SU-DHL-6 (cell line): ENCODE measurements around the gene RPS6KA2.

Source experiments
- H2AFZ ChIP-seq: fragments of 200-600 bp; sonication (generic); 2 replicates; pipeline ENCODE4 v1.6.1; 2014; ENCODE audit warnings: low read depth, mild to moderate bottlenecking, moderate library complexity, mixed read lengths, antibody characterized with exemption, low read length; ENCODE audit not compliant: severe bottlenecking
- H3F3A ChIP-seq: fragments of 200-600 bp; shearing (Covaris generic); 2 replicates; pipeline ENCODE4 v1.6.0; 2016; ENCODE audit warnings: antibody characterized with exemption, mild to moderate bottlenecking; ENCODE audit not compliant: insufficient read depth
- H3K27ac ChIP-seq: fragments of 200-600 bp; sonication (generic); 2 replicates; pipeline ENCODE4 v1.5.1; 2016; ENCODE audit warnings: low read depth, mild to moderate bottlenecking, low read length, moderate library complexity, mixed read lengths
- H3K27me3 ChIP-seq: fragments of 200-600 bp; sonication (generic), shearing (Covaris generic); 2 replicates; pipeline ENCODE4 v1.6.0; 2014; ENCODE audit warnings: mild to moderate bottlenecking, low read length
- H3K36me3 ChIP-seq: fragments of 200-600 bp; sonication (generic); 2 replicates; pipeline ENCODE4 v1.6.1; 2014; ENCODE audit warnings: mild to moderate bottlenecking, low read length, mixed read lengths
- H3K4me2 ChIP-seq: fragments of 300-600, 200-600 bp; shearing (Covaris generic), sonication (generic); 2 replicates; pipeline ENCODE4 v1.6.0; 2014; ENCODE audit warnings: low read length, low read depth, mild to moderate bottlenecking; ENCODE audit not compliant: poor library complexity, severe bottlenecking
- H3K4me3 ChIP-seq: fragments of 200-600 bp; sonication (generic); 2 replicates; pipeline ENCODE4 v1.5.1; 2014; ENCODE audit warnings: antibody characterized with exemption, low read length, mild to moderate bottlenecking, mixed read lengths; ENCODE audit not compliant: insufficient read depth, poor library complexity, severe bottlenecking
- H3K79me2 ChIP-seq: fragments of 200-600 bp; sonication (generic); 2 replicates; pipeline ENCODE4 v1.6.1; 2014; ENCODE audit warnings: mild to moderate bottlenecking, low read length, moderate library complexity; ENCODE audit not compliant: insufficient read depth
- H3K9ac ChIP-seq: fragments of 200-600 bp; sonication (generic); 2 replicates; pipeline ENCODE4 v1.7.0; 2014; ENCODE audit warnings: mild to moderate bottlenecking, low read length
- H3K9me2 ChIP-seq: fragments of 200-600 bp; sonication (generic); replicated peaks from 2 replicates; pipeline ENCODE4 v1.6.1; 2014; ENCODE audit warnings: low read length; ENCODE audit not compliant: insufficient read depth
- H3K9me3 ChIP-seq: fragments of 200-600 bp; sonication (generic); 2 replicates; pipeline ENCODE4 v1.6.1; 2014; ENCODE audit warnings: low read length, mixed read lengths; ENCODE audit not compliant: insufficient read depth
- H4K20me1 ChIP-seq: fragments of 200-600 bp; sonication (generic); 2 replicates; pipeline ENCODE4 v1.6.1; 2014; ENCODE audit warnings: low read depth, mild to moderate bottlenecking, antibody characterized with exemption, low read length, moderate library complexity, mixed read lengths
- EZH2phosphoT487 ChIP-seq: fragments of 200-600 bp; sonication (generic), shearing (Covaris generic); conservative IDR thresholded peaks from 2 replicates; pipeline ENCODE4 v1.6.1; 2018; ENCODE audit warnings: mild to moderate bottlenecking, antibody characterized with exemption, low read length, moderate library complexity, mixed read lengths
- TF ChIP-seq, protein P1 (sequence below): fragments of 200-600 bp; sonication (generic); IDR thresholded peaks from one replicate; pipeline ENCODE4 v1.5.1; 2017; ENCODE audit warnings: antibody characterized with exemption, mild to moderate bottlenecking, low read length, moderate library complexity; ENCODE audit not compliant: insufficient read depth, poor library complexity, severe bottlenecking

Gene RPS6KA2

DNA sequence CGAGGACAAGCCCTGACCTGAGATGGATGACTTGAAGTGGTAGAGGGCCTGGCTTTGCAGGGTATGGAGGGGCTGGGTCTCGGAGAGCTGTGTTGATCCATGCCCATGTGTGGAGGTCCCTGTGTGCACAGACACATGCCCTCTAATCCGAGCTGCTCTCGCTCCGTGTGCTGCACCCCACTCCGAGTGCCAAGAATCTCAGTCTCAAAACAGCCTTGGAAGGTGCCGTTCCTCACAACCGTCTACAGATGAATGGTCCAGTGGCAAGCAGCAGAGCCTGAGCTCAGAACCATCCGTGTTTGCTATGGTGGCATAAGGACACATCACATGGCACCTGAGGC is 133.0 kb downstream of the RPS6KA2 start:
- Histone ChIP-seq H4K20me1 (no peaks in the 10 kb centered on the region), H3K9ac (no peak overlapping the region), H3K36me3 (no peaks in the 10 kb centered on the region), H3K4me2 (no peak overlapping the region), H3K27me3 (no peaks in the 10 kb centered on the region), H3K4me3 (no peak overlapping the region), H3K27ac (no peak overlapping the region), H3F3A (no peaks in the 10 kb centered on the region), H3K9me2 (no peaks in the 10 kb centered on the region), H3K79me2 (no peaks in the 10 kb centered on the region), H3K9me3 (no peaks in the 10 kb centered on the region), H2AFZ (no peak overlapping the region)
- TF ChIP-seq EZH2phosphoT487 = no peak
- TF ChIP-seq, protein P1, sequence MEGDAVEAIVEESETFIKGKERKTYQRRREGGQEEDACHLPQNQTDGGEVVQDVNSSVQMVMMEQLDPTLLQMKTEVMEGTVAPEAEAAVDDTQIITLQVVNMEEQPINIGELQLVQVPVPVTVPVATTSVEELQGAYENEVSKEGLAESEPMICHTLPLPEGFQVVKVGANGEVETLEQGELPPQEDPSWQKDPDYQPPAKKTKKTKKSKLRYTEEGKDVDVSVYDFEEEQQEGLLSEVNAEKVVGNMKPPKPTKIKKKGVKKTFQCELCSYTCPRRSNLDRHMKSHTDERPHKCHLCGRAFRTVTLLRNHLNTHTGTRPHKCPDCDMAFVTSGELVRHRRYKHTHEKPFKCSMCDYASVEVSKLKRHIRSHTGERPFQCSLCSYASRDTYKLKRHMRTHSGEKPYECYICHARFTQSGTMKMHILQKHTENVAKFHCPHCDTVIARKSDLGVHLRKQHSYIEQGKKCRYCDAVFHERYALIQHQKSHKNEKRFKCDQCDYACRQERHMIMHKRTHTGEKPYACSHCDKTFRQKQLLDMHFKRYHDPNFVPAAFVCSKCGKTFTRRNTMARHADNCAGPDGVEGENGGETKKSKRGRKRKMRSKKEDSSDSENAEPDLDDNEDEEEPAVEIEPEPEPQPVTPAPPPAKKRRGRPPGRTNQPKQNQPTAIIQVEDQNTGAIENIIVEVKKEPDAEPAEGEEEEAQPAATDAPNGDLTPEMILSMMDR = no peak

DNA sequence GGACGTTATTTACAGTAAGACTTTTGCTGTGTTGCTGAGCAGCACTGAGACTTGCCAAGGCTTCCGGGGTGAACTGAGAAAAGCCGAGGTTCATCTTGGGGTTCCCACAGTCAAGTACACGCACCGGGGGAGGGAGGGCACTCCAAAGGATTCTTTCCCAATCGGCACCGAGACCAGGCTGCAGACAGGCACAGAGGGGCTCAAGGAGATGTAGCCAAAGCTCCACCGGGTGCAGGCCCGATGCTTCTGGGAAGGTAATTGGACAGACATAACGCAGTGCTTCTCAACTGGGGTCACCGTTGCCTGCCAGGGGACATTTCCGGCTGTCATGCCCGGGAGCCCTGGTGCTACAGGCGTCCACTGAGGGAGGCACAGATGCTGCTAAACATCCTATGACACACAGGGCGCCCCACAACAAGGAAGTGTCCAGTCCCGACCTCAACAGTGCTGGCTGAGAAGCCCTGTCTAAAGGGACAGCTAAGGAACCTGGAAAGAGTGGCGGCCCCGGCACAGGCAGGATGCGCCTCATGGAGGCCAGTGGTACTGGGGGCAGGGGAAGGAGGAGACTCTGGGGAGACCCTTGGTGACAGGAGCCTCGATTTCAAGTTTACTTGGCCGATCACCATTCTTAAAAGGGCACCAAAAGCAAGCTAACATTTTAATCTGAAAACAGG is 133.5 kb downstream of the RPS6KA2 start:
- Histone ChIP-seq H3K4me2 (no peak overlapping the region), H3K27me3 (no peaks in the 10 kb centered on the region), H3K36me3 (no peaks in the 10 kb centered on the region), H3K27ac (no peak overlapping the region), H3K79me2 (no peaks in the 10 kb centered on the region), H3F3A (no peaks in the 10 kb centered on the region), H3K9me3 (no peaks in the 10 kb centered on the region), H3K4me3 (no peak overlapping the region), H4K20me1 (no peaks in the 10 kb centered on the region), H3K9ac (no peak overlapping the region), H3K9me2 (no peaks in the 10 kb centered on the region), H2AFZ (no peak overlapping the region)
- TF ChIP-seq EZH2phosphoT487 = no peak
- TF ChIP-seq, protein P1 = no peak

DNA sequence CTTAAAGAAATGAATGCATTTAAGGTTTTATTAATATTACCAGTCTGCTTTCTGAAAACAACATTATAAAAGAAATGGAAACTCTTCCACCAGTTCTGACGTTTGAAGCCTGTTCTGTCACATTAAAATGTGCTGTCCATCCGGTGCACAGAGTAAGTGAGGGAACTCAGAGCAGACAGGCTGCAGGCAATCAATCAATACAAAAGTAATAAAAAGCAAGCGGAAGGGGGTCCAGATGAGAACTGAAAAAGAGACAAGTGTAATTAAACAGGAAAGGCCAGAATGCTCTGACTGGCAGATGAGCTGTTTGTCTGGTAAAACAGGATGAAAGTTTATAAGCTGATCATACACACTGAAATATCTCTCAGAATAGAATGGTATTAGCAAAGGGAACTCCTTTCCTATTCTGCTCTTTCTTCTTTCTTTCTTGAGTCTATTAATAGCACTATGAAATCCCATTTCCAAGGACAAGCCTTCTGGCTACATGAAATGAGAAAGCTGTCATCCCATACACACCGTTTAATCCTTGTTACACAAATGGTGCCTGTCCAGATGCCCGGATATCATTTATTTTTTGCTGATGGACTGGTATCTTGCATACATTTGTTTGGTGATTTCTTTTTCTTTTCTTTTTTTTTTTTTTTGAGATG is 134.8 kb downstream of the RPS6KA2 start:
- H3K9me2 ChIP-seq = no peaks in the 10 kb centered on the region
- no peaks in the 10 kb centered on the region for H3K27me3 ChIP-seq
- TF ChIP-seq EZH2phosphoT487 = no peak
- TF ChIP-seq, protein P1 = no peak
- H3K36me3 ChIP-seq = no peaks in the 10 kb centered on the region
- H3K9me3 ChIP-seq = no peaks in the 10 kb centered on the region
- no peak overlapping the region for H3K9ac ChIP-seq
- H3F3A ChIP-seq = no peaks in the 10 kb centered on the region
- no peaks in the 10 kb centered on the region for H3K79me2 ChIP-seq
- H2AFZ ChIP-seq = no peak overlapping the region
- no peaks in the 10 kb centered on the region for H4K20me1 ChIP-seq
- no peak overlapping the region for H3K4me2 ChIP-seq
- no peak overlapping the region for H3K4me3 ChIP-seq
- H3K27ac ChIP-seq = no peak overlapping the region
